H1 (cell line): ENCODE measurements around the gene XPOT. TPM values are rescaled to one million over a fixed set of nuclear protein-coding genes. Genes with fewer than 3 reads are reported as not detected.

ENCODE experiments used
- CTCF ChIA-PET: fragments of 300-600 bp; sonication (Branson Sonifier 250); formaldehyde crosslinking; loops from one replicate; lab custom pipeline; 2021; ENCODE audit not compliant: partially characterized antibody; lab: Charles Lee
- POLR2A ChIA-PET: fragments of 300-600 bp; sonication (Branson Sonifier 250); formaldehyde crosslinking; loops from one replicate; lab custom pipeline; 2021; ENCODE audit warnings: inconsistent platforms; ENCODE audit not compliant: partially characterized antibody; lab: Charles Lee
- DNase-seq, 2 experiments: peaks; one replicate each; pipeline versions ENCODE4 v3.0.0 to v3.0.0-alpha.2; 2010 to 2022; ENCODE audit warnings: low spot score in 2 of 2, low read depth in 1 of 2, mixed read lengths in 1 of 2
- FAIRE-seq: peaks from 2 replicates; lab custom pipeline; 2011; peaks lifted over from hg19 to GRCh38; lab: Jason Lieb, UNC
- H2AFZ ChIP-seq: 2 replicates; pipeline ENCODE4 v1.8.1; 2012; ENCODE audit warnings: low read length, inconsistent platforms
- H2AK5ac ChIP-seq: 2 replicates; pipeline ENCODE4 v1.6.1; 2013; ENCODE audit warnings: low read depth, low read length
- H2BK120ac ChIP-seq: replicated peaks from 2 replicates; pipeline ENCODE3; 2013; ENCODE audit warnings: low read depth, low read length, inconsistent platforms
- H2BK12ac ChIP-seq: 2 replicates; pipeline ENCODE4 v1.6.1; 2013; ENCODE audit warnings: low read depth, low read length
- H2BK15ac ChIP-seq: 2 replicates; pipeline ENCODE4 v1.6.1; 2013; ENCODE audit warnings: low read length
- H2BK20ac ChIP-seq: 2 replicates; pipeline ENCODE4 v1.6.1; 2013; ENCODE audit warnings: low read length
- H2BK5ac ChIP-seq: 2 replicates; pipeline ENCODE4 v1.6.1; 2013; ENCODE audit warnings: low read depth, low read length
- H3K14ac ChIP-seq: 2 replicates; pipeline ENCODE4 v1.6.1; 2013; ENCODE audit warnings: inconsistent platforms; ENCODE audit not compliant: insufficient read length
- H3K18ac ChIP-seq: 2 replicates; pipeline ENCODE4 v1.6.1; 2013; ENCODE audit warnings: low read length; ENCODE audit errors: extremely low read depth
- H3K23ac ChIP-seq: 2 replicates; pipeline ENCODE4 v1.6.1; 2013; ENCODE audit warnings: inconsistent platforms; ENCODE audit not compliant: insufficient read length
- H3K23me2 ChIP-seq: 2 replicates; pipeline ENCODE4 v1.6.1; 2013; ENCODE audit warnings: low read depth, low read length
- H3K27ac ChIP-seq: 2 replicates; pipeline ENCODE4 v1.6.1; 2011; ENCODE audit warnings: low read depth, low read length, inconsistent platforms
- H3K27me3 ChIP-seq, 4 experiments: replicated peaks in 1 of 4; 1 replicate in 1 of 4; 2 replicates in 3 of 4; pipeline versions ENCODE4 v1.6.1 to v1.8.1; 2011 to 2013; ENCODE audit warnings: low read length in 3 of 4, mild to moderate bottlenecking in 3 of 4, inconsistent platforms in 2 of 4, mixed read lengths in 2 of 4, moderate library complexity in 1 of 4; ENCODE audit not compliant: control insufficient read depth in 3 of 4, insufficient read depth in 3 of 4; ENCODE audit errors: extremely low read depth in 1 of 4
- H3K36me3 ChIP-seq, 4 experiments: 2 replicates each; pipeline versions ENCODE4 v1.6.1 to v1.8.1; 2011 to 2013; ENCODE audit warnings: mild to moderate bottlenecking in 4 of 4, low read length in 3 of 4, moderate library complexity in 2 of 4, control low read depth in 1 of 4, inconsistent platforms in 1 of 4; ENCODE audit not compliant: insufficient read depth in 4 of 4, control insufficient read depth in 2 of 4
- H3K4ac ChIP-seq: replicated peaks from 2 replicates; pipeline ENCODE3; 2013; ENCODE audit warnings: low read length, low read depth, mixed read lengths, inconsistent platforms; ENCODE audit not compliant: insufficient read length
- H3K4me1 ChIP-seq, 4 experiments: replicated peaks in 1 of 4; 1 replicate in 1 of 4; 2 replicates in 3 of 4; pipeline versions ENCODE4 v1.6.1 to v1.8.1; 2011 to 2013; ENCODE audit warnings: low read length in 3 of 4, inconsistent platforms in 2 of 4, mixed read lengths in 1 of 4; ENCODE audit not compliant: insufficient read depth in 4 of 4, control insufficient read depth in 3 of 4
- H3K4me2 ChIP-seq, 2 experiments: 2 replicates each; pipeline versions ENCODE4 v1.6.1 to v1.8.1; 2011 to 2013; ENCODE audit warnings: low read depth in 2 of 2, low read length in 2 of 2, control low read depth in 1 of 2, inconsistent platforms in 1 of 2, mild to moderate bottlenecking in 1 of 2; ENCODE audit not compliant: insufficient read depth in 1 of 2
- H3K4me3 ChIP-seq, 4 experiments: fragments of 200-600, 300-600 bp in 1 of 4; sonication (generic), shearing (Covaris generic), sonication (Bioruptor Twin) in 1 of 4; 2 replicates each; pipeline versions ENCODE4 v1.5.1 to v1.8.1; 2011 to 2016; ENCODE audit warnings: low read length in 4 of 4, low read depth in 3 of 4, control low read depth in 2 of 4, inconsistent platforms in 2 of 4, mild to moderate bottlenecking in 2 of 4, mixed read lengths in 1 of 4, moderate library complexity in 1 of 4; ENCODE audit not compliant: insufficient read depth in 2 of 4; ENCODE audit errors: extremely low read depth in 1 of 4
- H3K56ac ChIP-seq: replicated peaks from 2 replicates; pipeline ENCODE3; 2013; ENCODE audit warnings: low read depth, mild to moderate bottlenecking, mixed read lengths, low read length, inconsistent platforms; ENCODE audit not compliant: insufficient read length
- H3K79me1 ChIP-seq: 2 replicates; pipeline ENCODE4 v1.6.1; 2013; ENCODE audit warnings: low read depth, low read length, control low read depth
- H3K79me2 ChIP-seq, 2 experiments: 2 replicates each; pipeline versions ENCODE4 v1.6.1 to v1.8.1; 2012 to 2013; ENCODE audit warnings: low read length in 2 of 2, mild to moderate bottlenecking in 2 of 2, inconsistent platforms in 1 of 2; ENCODE audit not compliant: insufficient read depth in 2 of 2, control insufficient read depth in 1 of 2
- H3K9ac ChIP-seq, 4 experiments: replicated peaks in 1 of 4; 1 replicate in 1 of 4; 2 replicates in 3 of 4; pipeline versions ENCODE4 v1.6.1 to v1.8.1; 2011 to 2013; ENCODE audit warnings: low read depth in 3 of 4, low read length in 3 of 4, control low read depth in 2 of 4, mild to moderate bottlenecking in 2 of 4, moderate library complexity in 2 of 4, inconsistent platforms in 1 of 4; ENCODE audit errors: extremely low read depth in 1 of 4
- H3K9me3 ChIP-seq, 2 experiments: 2 replicates each; pipeline versions ENCODE4 v1.6.1 to v1.8.1; 2012 to 2013; ENCODE audit warnings: mild to moderate bottlenecking in 2 of 2, moderate library complexity in 2 of 2, control low read depth in 1 of 2, inconsistent platforms in 1 of 2, low read depth in 1 of 2, low read length in 1 of 2, mixed read lengths in 1 of 2; ENCODE audit not compliant: insufficient read depth in 2 of 2
- H4K20me1 ChIP-seq, 2 experiments: replicated peaks in 1 of 2; 2 replicates each; pipeline versions ENCODE3 to v1.8.1; 2011 to 2013; ENCODE audit warnings: inconsistent platforms in 2 of 2, low read length in 2 of 2, mild to moderate bottlenecking in 1 of 2; ENCODE audit not compliant: insufficient read depth in 2 of 2, control insufficient read depth in 1 of 2
- H4K5ac ChIP-seq: 2 replicates; pipeline ENCODE4 v1.6.1; 2013; ENCODE audit warnings: low read length, low read depth, mixed read lengths, inconsistent platforms; ENCODE audit not compliant: insufficient read length
- H4K8ac ChIP-seq: 2 replicates; pipeline ENCODE4 v1.8.0; 2013; ENCODE audit warnings: mild to moderate bottlenecking, moderate library complexity, low read length, inconsistent platforms; ENCODE audit not compliant: insufficient read depth; ENCODE audit errors: extremely low read depth
- H4K91ac ChIP-seq: replicated peaks from 2 replicates; pipeline ENCODE3; 2013; ENCODE audit warnings: low read length, mixed read lengths, inconsistent platforms; ENCODE audit not compliant: insufficient read length
- SP2 ChIP-seq: IDR thresholded peaks from 2 replicates; pipeline ENCODE4 v1.6.1; 2012; ENCODE audit warnings: mild to moderate bottlenecking, low read length, inconsistent platforms
- TAF1 ChIP-seq: IDR thresholded peaks from 2 replicates; pipeline ENCODE4 v1.6.1; 2011; ENCODE audit warnings: mild to moderate bottlenecking, low read depth, low read length
- polyA plus RNA-seq, 7 experiments: library from polyadenylated mRNA; depleted of rRNA in 3 of 7; stranded (reverse) in 5 of 7; unstranded in 2 of 7; fragments of >200 nt in 5 of 7; fragments of 200-250 nt in 2 of 7; gene quantifications; 1 replicate in 5 of 7; 2 replicates in 1 of 7; 4 replicates in 1 of 7; pipeline versions ENCODE4 v1.2.1 to v1.2.3, GENCODE V29; 2011 to 2013; ENCODE audit warnings: missing spikeins in 2 of 7, mixed read lengths in 2 of 7
- total RNA-seq: library from RNA; stranded (reverse); fragmentation: NEBNext Ultra II Directional; extraction: Animal tissue kit (Norgen Biotek cat#: 25700); gene quantifications from 2 replicates; pipeline ENCODE4 v1.2.1, GENCODE V29; 2021

The XPOT gene
- total and polyA plus RNA-seq, 2 of the 8 experiments (the other 6 are each of a cell fraction or from before 2014, with no cell fraction given), result 38.8 to 176 TPM

DNA sequence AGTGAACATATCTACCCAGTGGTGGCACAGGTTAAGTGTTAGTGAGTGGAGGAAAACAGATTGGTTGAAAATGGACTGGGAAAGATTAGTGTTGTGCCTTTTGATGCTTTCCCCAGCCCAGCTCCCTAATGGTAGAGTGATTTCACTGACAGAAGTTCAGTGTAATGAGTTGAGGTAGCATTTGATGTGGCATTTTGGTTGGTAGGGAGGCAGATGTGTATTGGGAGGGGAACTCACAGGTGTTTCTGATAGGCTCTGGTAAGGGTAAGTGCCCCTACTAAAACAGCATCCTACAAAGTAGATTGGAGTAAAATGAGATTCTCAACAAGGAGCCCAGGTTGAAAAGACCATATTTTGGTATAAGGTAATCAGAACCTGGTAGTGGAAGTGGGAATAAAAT is 51.9 kb downstream of the XPOT start:
- no peak for FAIRE-seq
- Histone ChIP-seq H3K36me3 (peaks cover 0 to 21% (median 6%) of the 10 kb centered on the region in 4 experiments; a peak in 5 of 8 replicates), H4K91ac (no peak overlapping the region), H2AFZ (no peak overlapping the region), H4K20me1 (peaks cover 0 to 7% of the 10 kb centered on the region in 2 experiments), H3K4me2 (no peak overlapping the region), H2BK12ac (no peak overlapping the region), H3K79me1 (no peaks in the 10 kb centered on the region), H2BK15ac (no peak overlapping the region), H3K14ac (no peak overlapping the region), H3K27ac (no peak overlapping the region)
- TF ChIP-seq SP2 (no peak), TAF1 (no peak)
- TF ChIP-seq, all 59 proteins: peak for 0
- no peak overlapping the region for H3K4me3 ChIP-seq
- H3K4ac ChIP-seq, result no peak overlapping the region
- H4K8ac ChIP-seq, result no peak overlapping the region
- no peak for DNase-seq
- CTCF ChIA-PET, result no interaction called here
- H3K56ac ChIP-seq, result no peak overlapping the region
- no peak overlapping the region for H3K23ac ChIP-seq
- H3K9me3 ChIP-seq, result no peaks in the 10 kb centered on the region
- no peak overlapping the region for H2BK20ac ChIP-seq
- H3K18ac ChIP-seq, result no peak overlapping the region
- no peak overlapping the region for H2BK120ac ChIP-seq
- H3K23me2 ChIP-seq, result peaks cover 4% of the 10 kb centered on the region; the same call in 1 of the 2 replicates
- H3K9ac ChIP-seq, result no peak overlapping the region
- no peak overlapping the region for H2AK5ac ChIP-seq
- H3K79me2 ChIP-seq, result peaks cover 3 to 72% of the 10 kb centered on the region in 2 experiments; a peak in 3 of 4 replicates
- no peak overlapping the region for H4K5ac ChIP-seq
- 0 out of 7 replicates have a peak, but pooled peaks cover 0 to 9% (median 0%) of the 10 kb centered on the region in 4 experiments for H3K4me1 ChIP-seq
- H3K27me3 ChIP-seq, result no peaks in the 10 kb centered on the region
- POLR2A ChIA-PET, result interaction anchor here (0.7 to 1.2 kb wide), 3 partner anchors 9 to 110 kb away, joined by 3 to 5 read pairs (median 4); no protein-coding TSS in a partner anchor
- no peak overlapping the region for H2BK5ac ChIP-seq
